ENCODE results near the gene DDX46.
"Not testable (repeated sequence)": the region's sequence is repeated elsewhere in the genome, so short reads cannot be mapped to it uniquely, and the experiment has no call there.

The DDX46 gene, protein sequence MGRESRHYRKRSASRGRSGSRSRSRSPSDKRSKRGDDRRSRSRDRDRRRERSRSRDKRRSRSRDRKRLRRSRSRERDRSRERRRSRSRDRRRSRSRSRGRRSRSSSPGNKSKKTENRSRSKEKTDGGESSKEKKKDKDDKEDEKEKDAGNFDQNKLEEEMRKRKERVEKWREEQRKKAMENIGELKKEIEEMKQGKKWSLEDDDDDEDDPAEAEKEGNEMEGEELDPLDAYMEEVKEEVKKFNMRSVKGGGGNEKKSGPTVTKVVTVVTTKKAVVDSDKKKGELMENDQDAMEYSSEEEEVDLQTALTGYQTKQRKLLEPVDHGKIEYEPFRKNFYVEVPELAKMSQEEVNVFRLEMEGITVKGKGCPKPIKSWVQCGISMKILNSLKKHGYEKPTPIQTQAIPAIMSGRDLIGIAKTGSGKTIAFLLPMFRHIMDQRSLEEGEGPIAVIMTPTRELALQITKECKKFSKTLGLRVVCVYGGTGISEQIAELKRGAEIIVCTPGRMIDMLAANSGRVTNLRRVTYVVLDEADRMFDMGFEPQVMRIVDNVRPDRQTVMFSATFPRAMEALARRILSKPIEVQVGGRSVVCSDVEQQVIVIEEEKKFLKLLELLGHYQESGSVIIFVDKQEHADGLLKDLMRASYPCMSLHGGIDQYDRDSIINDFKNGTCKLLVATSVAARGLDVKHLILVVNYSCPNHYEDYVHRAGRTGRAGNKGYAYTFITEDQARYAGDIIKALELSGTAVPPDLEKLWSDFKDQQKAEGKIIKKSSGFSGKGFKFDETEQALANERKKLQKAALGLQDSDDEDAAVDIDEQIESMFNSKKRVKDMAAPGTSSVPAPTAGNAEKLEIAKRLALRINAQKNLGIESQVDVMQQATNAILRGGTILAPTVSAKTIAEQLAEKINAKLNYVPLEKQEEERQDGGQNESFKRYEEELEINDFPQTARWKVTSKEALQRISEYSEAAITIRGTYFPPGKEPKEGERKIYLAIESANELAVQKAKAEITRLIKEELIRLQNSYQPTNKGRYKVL

GRCh38 chr5:134758504-134759341, at the start of gene DDX46:
DDX46 (plus strand) TSS chr5:134758779; CDS start chr5:134758939, 160 bp downstream.
- DNase-seq, result peak; percentile 88

DNA sequence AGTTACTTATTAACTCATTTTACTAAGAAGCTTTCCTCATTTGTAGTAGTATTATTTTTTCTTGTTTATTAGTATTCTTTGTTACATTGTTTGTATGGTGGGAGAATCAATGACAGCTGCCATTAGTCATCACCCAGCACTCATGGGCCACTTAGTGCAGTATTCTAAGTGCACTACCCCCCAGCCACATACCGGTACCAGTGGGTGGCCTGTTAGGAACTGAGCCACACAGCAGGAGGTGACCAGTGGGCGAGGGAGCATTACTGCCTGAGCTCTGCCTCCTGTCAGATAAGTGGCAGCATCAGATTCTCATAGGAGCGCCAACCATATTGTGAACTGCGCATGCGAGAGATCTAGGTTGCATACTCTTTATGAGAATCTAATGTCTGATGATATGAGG, 44.5 kb upstream of the DDX46 start:
- DNase-seq, result no peak

- no peak for DNase-seq
These were observed 44.0 kb upstream of the DDX46 start for GRCh38 chr5:134714541-134714940.

DNA sequence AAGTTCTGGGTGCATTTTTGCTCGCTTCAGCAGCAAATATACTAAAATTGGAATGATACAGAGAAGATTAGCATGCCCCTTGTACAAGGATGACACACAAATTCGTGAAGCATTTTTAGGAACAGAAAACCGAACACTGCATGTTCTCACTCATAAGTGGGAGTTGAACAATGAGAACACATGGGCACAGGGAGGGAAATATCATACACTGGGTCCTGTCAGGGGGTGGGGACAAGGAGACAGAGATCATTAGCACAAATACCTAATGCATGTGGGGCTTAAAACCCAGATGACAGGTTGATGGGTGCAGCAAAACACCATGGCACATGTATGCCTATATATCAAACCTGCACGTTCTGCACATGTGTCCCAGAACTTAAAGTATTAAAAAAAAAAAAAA, 43.1 kb upstream of the DDX46 start:
- DNase-seq, result not testable (repeated sequence)

GRCh38 chr5:134724872-134725271, 33.7 kb upstream of the DDX46 start:
- DNase-seq, result no peak

- DNase-seq, result no peak
These were observed 25.8 kb upstream of the DDX46 start for GRCh38 chr5:134732819-134733218.

DNA sequence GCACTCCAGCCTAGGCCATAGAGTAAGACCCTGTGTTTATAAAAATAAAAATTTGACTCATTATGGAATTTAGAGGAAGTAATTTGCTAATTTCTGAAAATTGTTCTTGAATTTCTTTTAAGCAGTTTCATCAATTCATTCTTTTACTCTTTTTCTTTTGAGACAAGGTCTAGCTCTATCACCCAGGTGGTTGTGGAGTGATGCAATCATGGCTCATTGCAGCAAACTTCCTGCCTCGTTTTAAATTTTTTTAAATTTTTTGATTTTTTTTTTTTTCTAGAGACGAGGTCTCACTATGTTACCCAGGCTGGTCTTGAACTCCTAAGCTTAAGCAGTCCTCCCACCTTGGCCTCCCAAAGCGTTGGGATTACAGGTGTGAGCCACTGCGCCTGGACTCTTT, 23.3 kb upstream of the DDX46 start:
- no peak for DNase-seq

DNA sequence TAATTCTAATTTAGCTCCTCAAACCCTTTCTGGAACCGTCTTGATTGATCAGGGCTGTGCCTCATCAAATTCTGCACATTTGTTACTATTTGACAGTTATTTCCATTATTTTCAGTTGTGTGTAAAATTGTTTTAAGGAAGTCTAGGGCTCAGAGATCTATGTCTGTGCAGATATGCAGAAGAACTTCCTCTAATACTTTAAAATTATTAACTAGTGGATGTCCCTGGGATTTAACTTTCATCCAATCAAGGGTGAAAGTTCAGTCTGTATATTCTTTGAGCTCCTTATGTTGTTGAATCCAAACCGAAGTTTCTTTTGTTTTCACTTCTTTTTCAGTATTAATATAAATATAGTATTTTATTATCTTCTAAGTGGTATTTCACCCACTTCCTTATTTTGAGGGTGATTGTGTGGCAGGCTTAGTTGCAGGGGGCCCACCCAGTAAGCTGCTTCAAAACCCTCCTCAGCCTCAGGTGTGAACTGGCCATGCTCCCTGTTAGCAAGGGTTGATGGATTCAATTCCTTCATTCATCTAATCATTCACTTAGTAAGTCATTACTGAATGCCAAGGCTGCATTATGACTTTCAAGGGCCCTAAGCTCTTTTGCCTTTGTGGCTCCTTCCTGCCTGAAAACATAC, 22.3 kb upstream of the DDX46 start:
- DNase-seq, result no peak

GRCh38 chr5:134738133-134738962, 20.2 kb upstream of the DDX46 start, which contains the start of gene CAMLG:
CAMLG (plus strand) TSS chr5:134738548; CDS start chr5:134738621, 73 bp downstream.
- DNase-seq, result peak; percentile 95

GRCh38 chr5:134738963-134739661, 19.5 kb upstream of the DDX46 start:
- DNase-seq, result no peak

DNA sequence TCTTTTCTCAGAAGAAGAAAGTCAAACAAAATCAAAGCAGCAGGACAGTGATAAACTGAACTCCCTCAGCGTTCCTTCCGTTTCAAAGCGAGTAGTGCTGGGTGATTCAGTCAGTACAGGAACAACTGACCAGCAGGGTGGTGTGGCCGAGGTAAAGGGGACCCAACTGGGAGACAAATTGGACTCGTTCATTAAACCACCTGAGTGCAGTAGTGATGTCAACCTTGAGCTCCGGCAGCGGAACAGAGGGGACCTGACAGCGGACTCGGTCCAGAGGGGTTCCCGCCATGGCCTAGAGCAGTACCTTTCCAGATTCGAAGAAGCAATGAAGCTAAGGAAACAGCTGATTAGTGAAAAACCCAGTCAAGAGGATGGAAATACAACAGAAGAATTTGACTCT, 17.5 kb upstream of the DDX46 start:
- DNase-seq, result no peak

DNA sequence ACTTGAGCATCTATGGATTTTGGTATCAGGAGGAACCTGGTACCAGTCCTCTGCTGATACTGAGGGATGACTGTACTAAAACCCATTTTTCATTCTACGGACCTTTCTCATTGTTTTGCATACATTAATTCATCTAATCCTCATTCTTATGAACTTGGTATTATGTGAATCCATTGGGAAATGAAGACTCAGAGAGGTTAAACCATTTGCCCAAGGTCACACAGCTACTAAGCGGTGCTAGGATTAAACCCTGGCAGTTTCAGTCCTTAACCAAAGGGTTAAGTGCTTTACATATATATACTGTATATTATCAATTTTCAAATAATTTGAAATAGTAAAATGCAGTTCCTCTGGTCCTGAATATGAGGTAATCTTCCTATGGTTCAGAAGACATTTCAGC, 16.4 kb upstream of the DDX46 start:
- no peak for DNase-seq

DNA sequence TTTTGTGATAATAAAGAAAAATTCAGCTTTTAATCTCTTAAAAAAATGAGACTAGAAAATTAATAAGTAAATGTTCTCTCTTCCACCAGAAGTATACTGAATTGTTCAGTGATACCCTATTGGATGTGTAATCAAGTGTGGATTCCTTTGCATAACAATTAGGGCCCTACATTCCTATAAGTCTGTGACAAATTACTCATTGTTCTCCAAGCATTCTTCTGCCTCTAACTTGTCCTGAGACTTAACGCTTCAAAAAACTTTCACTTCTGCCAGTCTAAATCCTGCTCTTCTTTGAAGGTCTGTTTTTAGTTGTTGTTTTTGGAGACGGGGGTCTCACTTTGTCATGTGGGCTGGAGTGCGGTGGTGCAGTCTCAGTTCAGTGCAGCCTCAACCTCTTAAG, 9.2 kb upstream of the DDX46 start:
- DNase-seq, result no peak

- no peak for DNase-seq
These were observed 439 bp upstream of the DDX46 start for GRCh38 chr5:134758176-134758503.

DNA sequence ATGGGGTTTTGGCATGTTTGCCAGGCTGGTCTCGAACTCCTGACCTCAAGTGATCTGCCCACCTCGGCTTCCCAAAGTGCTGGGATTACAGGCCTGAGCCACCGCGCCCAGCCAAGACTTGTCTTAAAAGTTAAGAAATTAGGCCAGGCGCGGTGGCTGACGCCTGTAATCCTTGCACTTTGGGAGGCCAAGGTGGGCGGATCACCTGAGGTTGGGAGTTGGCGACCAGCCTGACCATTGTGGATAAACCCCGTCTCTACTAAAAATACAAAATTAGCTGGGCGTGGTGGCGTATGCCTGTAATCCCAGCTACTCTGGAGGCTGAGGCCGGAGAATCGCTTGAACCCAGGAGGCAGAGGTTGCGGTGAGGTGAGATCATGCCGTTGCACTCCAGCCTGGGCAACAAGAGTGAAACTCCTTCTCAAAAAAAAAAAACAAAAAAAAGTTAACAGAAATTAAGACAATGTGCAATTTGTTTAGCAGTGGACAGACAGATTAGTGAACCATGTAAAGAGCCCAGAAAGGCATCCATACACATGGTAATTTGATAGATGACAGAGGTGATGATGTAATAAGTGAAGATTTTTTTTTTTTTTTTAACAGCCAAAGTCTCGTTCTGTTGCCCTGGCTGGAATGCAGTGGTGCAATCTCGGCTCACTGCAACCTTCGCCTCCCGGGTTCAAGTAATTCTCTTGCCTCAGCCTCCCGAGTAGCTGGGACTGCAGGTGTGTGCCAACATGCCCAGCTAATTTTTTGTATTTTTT, 9.1 kb downstream of the DDX46 start:
- not testable (repeated sequence) for DNase-seq

- no peak for DNase-seq
These were observed 10.6 kb downstream of the DDX46 start for GRCh38 chr5:134769206-134769605.

DNA sequence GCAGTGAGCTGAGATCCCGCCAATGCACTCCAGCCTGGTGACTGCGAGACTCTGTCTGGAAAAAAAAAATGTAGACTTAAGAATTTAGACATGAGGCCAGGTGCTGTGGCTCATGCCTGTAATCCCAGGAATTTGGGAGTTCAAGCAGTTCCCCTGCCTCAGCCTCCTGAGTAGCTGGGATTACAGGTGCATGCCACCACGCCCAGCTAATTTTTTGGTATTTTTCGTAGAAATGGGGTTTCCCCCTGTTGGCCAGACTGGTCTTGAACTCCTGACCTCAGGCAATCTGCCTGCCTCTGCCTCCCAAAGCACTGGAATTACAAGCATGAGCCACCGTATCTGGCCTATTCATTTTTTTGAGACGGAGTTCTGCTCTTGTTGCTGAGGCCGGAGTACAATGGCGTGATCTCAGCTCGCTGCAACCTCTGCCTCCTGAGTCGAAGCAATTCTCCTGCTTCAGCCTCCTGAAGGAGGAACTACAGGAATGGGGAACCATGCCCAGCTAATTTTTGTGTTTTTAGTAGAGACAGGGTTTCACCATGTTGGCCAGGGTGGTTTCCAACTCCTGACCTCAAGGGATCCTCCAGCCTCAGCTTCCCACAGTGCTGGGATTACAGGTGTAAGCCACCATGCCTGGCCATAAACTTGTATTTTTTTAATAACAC, 14.0 kb downstream of the DDX46 start:
- no peak for DNase-seq

DNA sequence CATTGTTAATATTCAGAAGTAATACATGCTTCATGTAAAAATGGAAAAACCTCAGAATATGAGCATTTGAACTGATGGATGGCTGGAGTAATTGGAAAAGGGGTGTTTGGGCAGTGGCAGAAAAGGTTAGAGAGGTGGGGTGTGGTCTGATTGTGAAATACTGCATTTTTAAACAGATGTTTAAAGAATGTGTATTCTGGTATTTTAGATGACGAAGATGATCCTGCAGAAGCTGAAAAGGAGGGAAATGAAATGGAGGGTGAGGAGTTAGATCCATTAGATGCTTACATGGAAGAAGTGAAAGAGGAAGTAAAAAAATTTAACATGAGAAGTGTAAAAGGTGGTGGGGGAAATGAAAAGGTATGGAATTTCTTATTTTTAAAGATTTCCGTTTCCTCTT, 18.8 kb downstream of the DDX46 start:
- DNase-seq, result no peak

DNA sequence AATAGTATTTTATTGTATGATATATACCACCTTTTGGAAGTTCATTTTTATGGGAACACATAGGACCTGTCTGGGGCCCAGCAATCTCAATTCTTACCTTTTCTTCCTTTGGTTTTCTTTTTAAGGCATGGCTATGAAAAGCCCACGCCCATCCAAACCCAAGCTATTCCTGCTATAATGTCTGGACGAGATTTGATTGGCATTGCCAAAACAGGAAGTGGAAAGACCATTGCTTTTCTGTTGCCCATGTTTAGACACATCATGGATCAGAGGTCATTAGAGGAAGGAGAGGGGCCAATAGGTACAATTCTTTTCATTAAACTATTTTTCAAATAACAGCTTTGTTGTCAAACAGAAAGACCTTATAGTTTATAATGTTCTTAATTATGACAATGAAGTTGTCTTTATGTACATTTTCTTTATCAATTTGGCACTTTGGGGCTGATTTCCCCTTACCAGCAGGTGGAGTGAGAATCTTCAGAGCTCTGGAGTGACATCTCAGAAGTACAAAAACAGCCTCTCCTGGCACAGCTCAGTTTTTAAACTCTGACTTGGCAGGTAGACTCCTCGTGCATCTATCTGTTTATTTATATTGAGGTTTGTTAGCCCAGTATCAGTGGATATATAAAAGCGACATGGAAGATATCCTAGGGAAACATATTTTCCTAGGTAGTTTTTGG, 25.8 kb downstream of the DDX46 start:
- DNase-seq, result no peak
